Chondrocyte (in vitro differentiated cells): ENCODE measurements around the gene NAT8. TPM values are rescaled to one million over a fixed set of nuclear protein-coding genes. Genes with fewer than 3 reads are reported as not detected.
"Not testable (repeated sequence)": the region's sequence is repeated elsewhere in the genome, so short reads cannot be mapped to it uniquely, and the experiment has no call there.

Experiments used
- DNase-seq: peaks from one replicate; pipeline ENCODE4 v3.0.0; 2021; ENCODE audit warnings: mixed read lengths, low spot score
- H3K27ac Mint-ChIP-seq: one replicate; pipeline ENCODE4 v1.8.0; 2021; ENCODE audit warnings: mild to moderate bottlenecking, moderate library complexity, mixed read lengths; ENCODE audit not compliant: unreplicated experiment
- H3K27me3 Mint-ChIP-seq: 2 replicates; pipeline ENCODE4 v1.8.0; 2021; ENCODE audit warnings: low read depth, mixed read lengths
- H3K36me3 Mint-ChIP-seq: 2 replicates; pipeline ENCODE4 v1.8.0; 2021; ENCODE audit warnings: low read depth, mixed read lengths
- H3K4me1 Mint-ChIP-seq: 2 replicates; pipeline ENCODE4 v1.8.0; 2021; ENCODE audit warnings: low read depth, mild to moderate bottlenecking, mixed read lengths
- H3K4me3 Mint-ChIP-seq: one replicate; pipeline ENCODE4 v1.8.0; 2021; ENCODE audit warnings: mild to moderate bottlenecking, moderate library complexity, mixed read lengths; ENCODE audit not compliant: unreplicated experiment
- H3K9me3 Mint-ChIP-seq: 2 replicates; pipeline ENCODE4 v1.8.0; 2021; ENCODE audit warnings: low read depth, mixed read lengths
- CTCF ChIP-seq: fragments of 200-600 bp; sonication (generic); IDR thresholded peaks from 2 replicates; pipeline ENCODE4 v1.5.0; 2021; ENCODE audit warnings: antibody characterized with exemption, mild to moderate bottlenecking, moderate library complexity
- total RNA-seq: library from RNA; stranded (reverse); gene quantifications from 3 replicates; pipeline ENCODE4 v1.2.1, GENCODE V29; 2021

The NAT8 gene
- total RNA-seq, 1 donor from 2014 or later = not detected

- no peak for DNase-seq
- Mint-ChIP-seq H3K27ac (no peak overlapping the region), H3K27me3 (no peaks in the 10 kb centered on the region), H3K9me3 (peaks cover 2% of the 10 kb centered on the region), H3K36me3 (no peaks in the 10 kb centered on the region), H3K4me1 (no peaks in the 10 kb centered on the region), H3K4me3 (no peak overlapping the region)
- no peak for TF ChIP-seq CTCF
These were observed 3.8 kb downstream of the NAT8 start for GRCh38 chr2:73638429-73638828.

GRCh38 chr2:73636977-73637376 lies 5.2 kb downstream of the NAT8 start:
- H3K36me3 Mint-ChIP-seq, H3K4me3 Mint-ChIP-seq, H3K27me3 Mint-ChIP-seq, H3K4me1 Mint-ChIP-seq, H3K27ac Mint-ChIP-seq, DNase-seq, H3K9me3 Mint-ChIP-seq: not testable (repeated sequence)

- H3K4me1 Mint-ChIP-seq, H3K27ac Mint-ChIP-seq, H3K27me3 Mint-ChIP-seq, DNase-seq, H3K4me3 Mint-ChIP-seq, H3K36me3 Mint-ChIP-seq: not testable (repeated sequence)
- H3K9me3 Mint-ChIP-seq = peaks cover 15% of the 10 kb centered on the region
- TF ChIP-seq CTCF = peak; percentile 80
These were observed 11.5 kb downstream of the NAT8 start for GRCh38 chr2:73630662-73631266.

- not testable (repeated sequence) for DNase-seq, H3K4me1 Mint-ChIP-seq, H3K4me3 Mint-ChIP-seq, H3K27ac Mint-ChIP-seq, H3K27me3 Mint-ChIP-seq, H3K36me3 Mint-ChIP-seq
- peaks cover 15% of the 10 kb centered on the region for H3K9me3 Mint-ChIP-seq
These were observed 13.7 kb downstream of the NAT8 start for GRCh38 chr2:73628493-73628892.

GRCh38 chr2:73626237-73626636 lies 16.0 kb downstream of the NAT8 start:
- not testable (repeated sequence) for H3K4me1 Mint-ChIP-seq, H3K27me3 Mint-ChIP-seq, H3K36me3 Mint-ChIP-seq, H3K27ac Mint-ChIP-seq, DNase-seq, H3K4me3 Mint-ChIP-seq
- H3K9me3 Mint-ChIP-seq = peaks cover 15% of the 10 kb centered on the region

GRCh38 chr2:73624625-73625024 lies 17.6 kb downstream of the NAT8 start:
- H3K9me3 Mint-ChIP-seq = peaks cover 15% of the 10 kb centered on the region
- H3K36me3 Mint-ChIP-seq, DNase-seq, H3K27me3 Mint-ChIP-seq, H3K4me1 Mint-ChIP-seq, H3K4me3 Mint-ChIP-seq, H3K27ac Mint-ChIP-seq: not testable (repeated sequence)
- TF ChIP-seq CTCF = peak; percentile 18

- H3K4me1 Mint-ChIP-seq, DNase-seq, H3K36me3 Mint-ChIP-seq, H3K27me3 Mint-ChIP-seq, H3K4me3 Mint-ChIP-seq, H3K27ac Mint-ChIP-seq: not testable (repeated sequence)
- H3K9me3 Mint-ChIP-seq = peaks cover 12% of the 10 kb centered on the region
These were observed 18.2 kb downstream of the NAT8 start for GRCh38 chr2:73624036-73624435.
